HG03025 (cell line): ENCODE measurements around the gene SRPK2.
A peak's percentile ranks its signal among the peaks of the same experiment; 100 is the strongest.
"Not testable (repeated sequence)": the region's sequence is repeated elsewhere in the genome, so short reads cannot be mapped to it uniquely, and the experiment has no call there.

Experiments
- ATAC-seq: cut with Tn5 transposase; IDR thresholded peaks from one replicate; pipeline ENCODE4 v1.9.1; 2021; ENCODE audit warnings: mild to moderate bottlenecking, moderate library complexity; ENCODE audit not compliant: unreplicated experiment, low FRiP score

SRPK2 gene

DNA sequence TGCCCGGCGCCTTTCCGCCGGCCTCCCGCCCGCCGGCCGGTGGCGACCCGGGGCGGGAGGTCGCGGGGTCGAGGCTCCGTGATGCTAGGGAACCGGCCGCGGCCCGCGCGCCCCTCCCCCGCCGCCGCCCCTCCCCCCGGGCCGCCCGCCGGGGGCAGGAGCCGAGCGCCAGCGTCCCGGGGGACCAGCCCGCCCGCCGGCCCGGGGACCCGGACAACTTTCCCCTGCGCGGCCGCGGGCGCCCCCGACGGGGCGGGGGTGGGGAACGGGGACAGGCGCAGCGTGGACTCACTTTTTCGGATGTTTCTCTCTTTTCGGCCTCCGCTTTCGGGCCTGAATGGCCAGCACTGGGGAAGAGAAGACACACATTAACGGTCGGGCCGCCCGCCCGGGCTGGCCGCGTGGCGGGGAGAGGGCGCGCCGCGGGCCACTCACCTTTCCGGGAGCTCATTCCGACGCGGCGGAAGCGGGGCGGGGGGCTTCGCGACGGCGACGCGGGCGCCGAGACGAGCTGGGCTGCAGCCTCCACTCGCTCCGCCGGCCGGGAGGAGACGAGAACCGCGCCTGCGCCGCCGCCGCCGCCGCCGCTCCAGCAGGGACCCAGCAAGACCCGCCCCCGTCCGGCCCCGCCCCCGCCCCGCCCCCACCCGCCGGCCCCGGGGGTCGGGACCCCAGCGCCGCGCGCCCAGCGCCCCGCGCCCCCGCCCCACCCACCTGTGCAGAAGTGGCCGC is at the start of gene SRPK2:
TSS of gene SRPK2 (minus strand) at position 566 of the 732 bp plus-strand sequence.
- peak; percentile 67 for ATAC-seq

GRCh38 chr7:105438254-105438653 is 49.5 kb upstream of the SRPK2 start:
- ATAC-seq: no peak

DNA sequence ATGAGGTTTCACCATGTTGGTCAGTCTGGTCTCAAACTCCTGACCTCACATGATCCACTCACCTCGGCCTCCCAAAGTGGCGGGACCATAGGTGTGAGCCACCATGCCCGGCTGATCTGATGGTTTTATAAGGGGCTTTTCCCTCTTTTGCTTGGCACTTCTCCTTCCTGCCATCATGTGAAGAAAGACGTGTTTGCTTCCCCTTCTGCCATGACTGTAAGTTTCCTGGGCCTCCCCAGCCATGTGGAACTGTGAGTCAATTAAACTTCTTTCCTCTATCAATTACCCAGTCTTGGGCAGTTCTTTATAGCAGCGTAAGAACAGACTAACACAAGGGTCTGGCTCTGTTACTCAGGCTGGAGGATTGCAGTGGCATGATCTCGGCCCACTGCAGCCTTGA is 48.6 kb upstream of the SRPK2 start:
- ATAC-seq: not testable (repeated sequence)

- no peak for ATAC-seq
Observed at GRCh38 chr7:105429746-105430612, 41.3 kb upstream of the SRPK2 start.

DNA sequence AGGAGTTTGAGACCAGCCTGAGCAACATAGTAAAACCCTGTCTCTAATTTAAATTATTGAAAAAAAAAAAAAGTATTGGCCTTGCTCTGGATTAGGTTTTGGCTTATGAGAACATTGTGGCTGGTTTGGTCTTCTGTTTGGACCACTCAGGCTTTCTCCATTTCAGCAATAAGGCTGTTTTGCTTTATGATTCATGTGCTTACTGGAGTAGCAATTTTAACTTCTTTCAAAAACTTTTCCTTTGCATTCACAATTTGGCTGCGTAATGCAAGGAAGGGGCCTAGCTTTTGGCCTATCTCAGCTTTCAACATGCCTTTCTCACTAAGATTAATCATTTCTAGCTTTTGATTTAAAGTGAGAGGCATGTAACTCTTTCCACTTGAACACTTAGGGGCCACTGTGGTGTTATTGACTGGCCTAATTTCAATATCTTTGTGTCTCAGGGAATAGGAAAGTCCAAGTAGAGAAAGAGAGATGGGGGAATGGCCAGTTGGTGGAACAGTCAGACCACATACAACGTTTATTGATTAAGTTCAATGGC is 38.0 kb upstream of the SRPK2 start:
- ATAC-seq: no peak

DNA sequence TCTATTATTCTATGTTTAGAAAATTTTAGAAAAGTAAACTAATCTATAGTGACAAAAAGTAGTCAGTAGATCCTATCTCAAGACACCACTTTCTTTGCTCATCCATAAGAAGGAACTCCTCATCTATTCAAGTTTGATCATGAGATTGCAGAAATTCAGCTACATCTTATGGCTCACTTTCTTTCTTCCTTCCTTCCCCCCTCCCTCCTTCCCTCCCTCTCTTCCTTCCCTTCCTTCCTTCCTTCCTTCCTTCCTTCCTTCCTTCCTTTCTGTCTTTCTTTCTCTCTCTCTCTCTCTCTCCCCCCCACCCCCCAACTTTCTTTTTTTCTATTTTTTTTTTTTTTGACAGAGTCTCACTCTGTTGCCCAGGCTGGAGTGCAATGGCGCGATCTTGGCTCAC is 35.3 kb upstream of the SRPK2 start:
- ATAC-seq: no peak

- no peak for ATAC-seq
Observed at GRCh38 chr7:105413887-105414437, 25.2 kb upstream of the SRPK2 start.

DNA sequence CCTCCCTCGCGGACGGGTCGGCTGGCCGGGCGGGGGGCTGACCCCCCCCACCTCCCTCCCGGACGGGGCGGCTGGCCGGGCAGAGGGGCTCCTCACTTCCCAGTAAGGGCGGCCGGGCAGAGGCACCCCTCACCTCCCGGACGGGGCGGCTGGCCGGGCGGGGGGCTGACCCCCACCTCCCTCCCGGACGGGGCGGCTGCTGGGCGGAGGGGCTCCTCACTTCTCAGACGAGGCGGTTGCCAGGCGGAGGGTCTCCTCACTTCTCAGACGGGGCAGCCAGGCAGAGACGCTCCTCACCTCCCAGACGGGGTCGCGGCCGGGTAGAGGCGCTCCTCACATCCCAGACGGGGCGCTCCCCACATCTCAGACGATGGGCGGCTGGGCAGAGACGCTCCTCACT is 22.1 kb upstream of the SRPK2 start:
- ATAC-seq: not testable (repeated sequence)

GRCh38 chr7:105409775-105410174 is 21.1 kb upstream of the SRPK2 start:
- not testable (repeated sequence) for ATAC-seq

DNA sequence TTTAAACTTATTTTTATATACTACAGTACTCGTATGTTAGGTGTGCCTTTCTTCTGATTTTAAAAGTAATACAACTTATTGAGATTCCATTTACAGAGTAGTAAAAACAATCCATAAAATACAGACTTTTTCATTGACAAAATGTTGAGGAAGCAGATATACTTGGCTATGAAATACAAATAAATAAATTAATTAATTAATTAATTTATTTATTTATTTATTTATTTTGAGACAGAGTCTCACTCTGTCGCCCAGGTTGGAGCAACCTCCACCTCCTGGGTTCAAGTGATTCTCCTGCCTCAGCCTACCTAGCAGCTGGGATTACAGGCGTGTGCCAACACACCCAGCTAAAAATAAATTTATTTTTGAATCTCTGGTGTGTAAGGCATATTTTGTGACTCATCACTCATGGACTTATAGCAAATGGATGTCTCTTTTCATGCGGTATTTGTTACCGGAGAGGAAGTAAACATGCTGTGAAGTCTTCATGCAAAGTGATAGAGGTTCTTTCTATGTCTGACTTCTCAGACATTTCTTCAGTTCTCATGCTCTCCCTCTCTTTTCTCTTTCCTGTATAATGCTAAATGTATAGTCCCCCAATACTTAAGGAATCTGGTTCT is 20.2 kb upstream of the SRPK2 start:
- ATAC-seq: no peak

- ATAC-seq: no peak
Observed at GRCh38 chr7:105403128-105403527, 14.4 kb upstream of the SRPK2 start.

DNA sequence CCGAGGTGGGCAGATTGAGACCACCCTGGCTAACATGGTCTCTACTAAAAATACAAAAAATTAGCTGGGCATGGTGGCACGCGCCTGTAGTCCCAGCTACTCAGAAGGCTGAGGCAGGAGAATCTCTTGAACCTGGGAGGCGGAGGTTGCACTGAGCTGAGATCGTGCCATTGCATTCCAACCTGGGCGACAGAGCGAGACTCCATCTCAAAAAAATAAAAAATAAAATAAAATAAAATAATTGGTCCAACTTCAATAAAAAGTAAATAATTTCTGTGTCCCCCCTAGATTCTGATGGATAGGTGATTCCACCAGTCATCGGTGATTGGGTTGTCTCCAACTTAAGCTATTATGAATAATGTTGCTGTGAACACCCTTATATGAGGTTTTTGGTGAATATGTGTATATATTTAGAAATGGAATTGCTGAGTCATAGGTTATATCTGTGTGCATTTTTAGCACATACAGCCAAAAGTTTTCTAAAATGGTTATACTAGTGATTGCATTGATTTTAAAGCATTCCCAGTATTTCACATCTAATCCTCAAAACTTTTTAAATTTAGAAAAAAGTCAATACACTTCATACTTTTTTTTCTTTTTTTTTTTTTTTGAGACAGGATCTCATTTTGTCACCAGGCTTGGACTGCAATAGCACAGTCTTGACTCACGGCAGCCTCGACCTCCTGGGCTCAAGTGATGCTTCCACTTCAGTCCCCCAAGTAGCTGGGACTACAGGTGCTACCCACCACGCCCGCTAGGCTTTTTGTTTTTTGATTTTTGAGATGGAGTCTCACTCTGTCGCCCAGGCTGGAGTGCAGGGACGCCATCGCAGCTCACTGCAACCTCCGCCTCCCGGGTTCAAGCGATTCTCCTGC is 13.7 kb upstream of the SRPK2 start:
- ATAC-seq: no peak

- no peak for ATAC-seq
Observed at GRCh38 chr7:105399043-105399725, 10.5 kb upstream of the SRPK2 start.

GRCh38 chr7:105396566-105396965 is 7.8 kb upstream of the SRPK2 start:
- ATAC-seq: no peak

DNA sequence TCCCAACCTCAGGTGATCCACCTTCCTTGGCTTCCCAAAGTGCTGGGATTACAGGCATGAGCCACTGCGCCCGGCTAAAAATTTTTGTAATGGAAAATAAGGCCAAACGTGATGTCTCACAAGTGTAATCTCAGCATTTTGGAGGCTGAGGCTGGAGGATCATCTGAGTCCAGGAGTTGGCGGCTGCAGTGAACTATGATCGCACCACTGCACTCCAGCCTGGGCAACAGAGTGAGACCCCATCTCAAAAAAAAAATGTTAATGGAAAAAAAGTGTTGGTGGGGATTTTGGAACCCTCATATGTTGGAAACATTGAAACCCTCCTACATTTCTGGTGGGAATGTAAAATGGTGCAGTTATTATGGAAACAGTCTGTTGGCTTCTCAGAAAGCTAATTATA is 2.7 kb upstream of the SRPK2 start:
- ATAC-seq: no peak

- no peak for ATAC-seq
Observed at GRCh38 chr7:105389889-105390288, 1.2 kb upstream of the SRPK2 start.

- peak; percentile 17 for ATAC-seq
Observed at GRCh38 chr7:105389088-105389650, 448 bp upstream of the SRPK2 start.

DNA sequence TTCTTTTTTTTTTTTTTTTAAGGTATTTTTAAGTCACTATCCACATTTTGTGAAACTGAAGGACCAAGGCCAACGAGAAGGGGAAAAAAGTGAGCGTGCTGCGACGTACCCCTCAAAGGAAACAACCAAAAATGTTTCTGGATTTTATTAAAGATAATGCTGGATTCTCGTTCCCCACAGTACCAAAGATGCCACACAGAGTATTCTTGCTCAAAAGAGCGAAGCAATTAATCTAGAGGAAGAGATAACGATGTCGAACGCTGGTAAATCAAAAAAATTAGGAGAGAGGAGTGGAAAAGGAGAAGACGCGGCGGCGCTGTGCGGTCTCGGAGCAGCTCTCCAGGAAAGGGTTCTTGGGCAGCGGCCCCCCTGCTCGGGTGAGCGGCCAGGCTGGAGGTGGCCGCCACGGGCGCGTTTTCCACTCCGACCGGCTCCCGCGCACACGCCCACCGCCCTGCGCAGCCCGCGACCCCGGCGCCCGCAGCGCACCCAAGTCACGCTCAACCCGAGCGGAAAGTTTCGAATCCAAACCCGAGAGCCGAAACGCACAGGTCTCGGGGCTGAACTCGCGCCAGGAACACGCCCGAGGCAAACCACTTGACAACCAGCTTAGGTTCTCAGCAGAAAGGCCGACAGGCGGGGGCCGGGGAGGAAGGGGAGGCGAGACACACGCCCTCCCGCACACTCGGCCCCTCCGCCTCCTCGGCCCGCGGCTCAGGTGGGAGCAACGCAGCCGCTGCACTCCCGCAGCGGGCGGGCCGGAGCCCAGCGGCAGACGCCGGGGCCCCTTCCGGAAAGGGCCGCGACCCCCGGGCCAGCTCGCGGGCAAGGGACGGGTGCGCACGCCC is 989 bp downstream of the SRPK2 start:
- ATAC-seq: peak; percentile 43
